ENCODE results near the gene CXCL14.

Gene CXCL14

GRCh38 chr5:135582099-135582781 is 3.4 kb upstream of the CXCL14 start:
- Histone ChIP-seq H3K4me3 (ENCODE audit: low read length) (no peak overlapping the region), H3K27me3 (replicated peaks; ENCODE audit: insufficient read depth, low read length) (peaks cover 16% of the 10 kb centered on the region)
- no peak for DNase-seq

DNA sequence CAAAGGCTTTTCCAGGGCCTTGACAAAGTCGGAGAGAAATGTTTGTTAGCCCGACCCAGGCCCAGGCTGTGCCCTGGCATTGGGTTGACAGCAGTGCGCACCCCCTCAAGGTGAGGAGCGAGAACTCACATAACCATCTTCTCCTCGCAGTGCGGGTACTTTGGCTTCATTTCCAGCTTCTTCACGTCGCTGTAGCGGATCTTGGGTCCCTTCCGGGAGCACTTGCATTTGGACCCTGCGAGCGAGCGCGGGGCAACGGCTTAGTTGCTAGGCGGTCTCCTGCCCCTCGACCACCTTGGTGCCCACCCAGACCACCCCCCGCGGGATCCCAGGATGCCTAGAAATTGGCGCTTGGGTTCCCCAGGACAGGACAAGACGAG is 496 bp downstream of the CXCL14 start:
- H3K9ac ChIP-seq (ENCODE audit: low read length) = no peak overlapping the region
- no peak for TF ChIP-seq EZH2phosphoT487 (IDR thresholded peaks at IDR 0.05; ENCODE audit: low read length)
- TF ChIP-seq, protein P1, sequence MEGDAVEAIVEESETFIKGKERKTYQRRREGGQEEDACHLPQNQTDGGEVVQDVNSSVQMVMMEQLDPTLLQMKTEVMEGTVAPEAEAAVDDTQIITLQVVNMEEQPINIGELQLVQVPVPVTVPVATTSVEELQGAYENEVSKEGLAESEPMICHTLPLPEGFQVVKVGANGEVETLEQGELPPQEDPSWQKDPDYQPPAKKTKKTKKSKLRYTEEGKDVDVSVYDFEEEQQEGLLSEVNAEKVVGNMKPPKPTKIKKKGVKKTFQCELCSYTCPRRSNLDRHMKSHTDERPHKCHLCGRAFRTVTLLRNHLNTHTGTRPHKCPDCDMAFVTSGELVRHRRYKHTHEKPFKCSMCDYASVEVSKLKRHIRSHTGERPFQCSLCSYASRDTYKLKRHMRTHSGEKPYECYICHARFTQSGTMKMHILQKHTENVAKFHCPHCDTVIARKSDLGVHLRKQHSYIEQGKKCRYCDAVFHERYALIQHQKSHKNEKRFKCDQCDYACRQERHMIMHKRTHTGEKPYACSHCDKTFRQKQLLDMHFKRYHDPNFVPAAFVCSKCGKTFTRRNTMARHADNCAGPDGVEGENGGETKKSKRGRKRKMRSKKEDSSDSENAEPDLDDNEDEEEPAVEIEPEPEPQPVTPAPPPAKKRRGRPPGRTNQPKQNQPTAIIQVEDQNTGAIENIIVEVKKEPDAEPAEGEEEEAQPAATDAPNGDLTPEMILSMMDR (IDR thresholded peaks at IDR 0.05; ENCODE audit: low read length) = no peak
- no peak for TF ChIP-seq EZH2 (optimal IDR thresholded peaks at IDR 0.05; ENCODE audit: low read depth, low read length)
- H2AFZ ChIP-seq (ENCODE audit: low read length) = no peak overlapping the region

More at GRCh38 chr5:135582099-135582781, 3.4 kb upstream of the CXCL14 start:
- no peak overlapping the region for H3K27ac ChIP-seq (ENCODE audit: low read length)
- no peak overlapping the region for H3K9ac ChIP-seq (ENCODE audit: low read length)
- TF ChIP-seq EZH2phosphoT487 (IDR thresholded peaks at IDR 0.05; ENCODE audit: low read length) = no peak
- TF ChIP-seq, protein P1 (IDR thresholded peaks at IDR 0.05; ENCODE audit: low read length) = no peak
- TF ChIP-seq EZH2 (optimal IDR thresholded peaks at IDR 0.05; ENCODE audit: low read depth, low read length) = no peak
- H3K4me2 ChIP-seq (ENCODE audit: low read depth, low read length) = no peak overlapping the region
- H2AFZ ChIP-seq (ENCODE audit: low read length) = no peak overlapping the region
- no peaks in the 10 kb centered on the region for H4K20me1 ChIP-seq (ENCODE audit: insufficient read depth, low read length)
- H3K4me1 ChIP-seq (ENCODE audit: low read length) = no peaks in the 10 kb centered on the region
- no peaks in the 10 kb centered on the region for H3K9me3 ChIP-seq (replicated peaks; ENCODE audit: insufficient read depth, low read length)
- no peaks in the 10 kb centered on the region for H3K79me2 ChIP-seq (ENCODE audit: low read length)
- H3K36me3 ChIP-seq (replicated peaks; ENCODE audit: insufficient read depth, low read length) = no peaks in the 10 kb centered on the region
- H3F3A ChIP-seq (ENCODE audit: insufficient read depth, low read length) = no peaks in the 10 kb centered on the region
- no peaks in the 10 kb centered on the region for H3K9me2 ChIP-seq (replicated peaks; ENCODE audit: insufficient read depth, low read length)

GRCh38 chr5:135577421-135577820 is 1.4 kb downstream of the CXCL14 start:
- Histone ChIP-seq H3K4me3 (ENCODE audit: low read length) (no peak overlapping the region), H3K36me3 (replicated peaks; ENCODE audit: insufficient read depth, low read length) (no peaks in the 10 kb centered on the region), H3K27ac (ENCODE audit: low read length) (no peak overlapping the region), H3K9me2 (replicated peaks; ENCODE audit: insufficient read depth, low read length) (no peaks in the 10 kb centered on the region), H3K9ac (ENCODE audit: low read length) (no peak overlapping the region), H3K27me3 (replicated peaks; ENCODE audit: insufficient read depth, low read length) (peaks cover 21% of the 10 kb centered on the region), H4K20me1 (ENCODE audit: insufficient read depth, low read length) (no peaks in the 10 kb centered on the region), H3F3A (ENCODE audit: insufficient read depth, low read length) (no peaks in the 10 kb centered on the region), H3K9me3 (replicated peaks; ENCODE audit: insufficient read depth, low read length) (no peaks in the 10 kb centered on the region), H3K79me2 (ENCODE audit: low read length) (no peaks in the 10 kb centered on the region), H3K4me2 (ENCODE audit: low read depth, low read length) (no peak overlapping the region), H2AFZ (ENCODE audit: low read length) (no peak overlapping the region), H3K4me1 (ENCODE audit: low read length) (no peaks in the 10 kb centered on the region)
- no peak for TF ChIP-seq EZH2 (optimal IDR thresholded peaks at IDR 0.05; ENCODE audit: low read depth, low read length)
- TF ChIP-seq, protein P1 (IDR thresholded peaks at IDR 0.05; ENCODE audit: low read length) = no peak
- no peak for DNase-seq

More for the DNA sequence above, 496 bp downstream of the CXCL14 start:
- H3K4me2 ChIP-seq (ENCODE audit: low read depth, low read length) = no peak overlapping the region
- no peaks in the 10 kb centered on the region for H3F3A ChIP-seq (ENCODE audit: insufficient read depth, low read length)
- no peak overlapping the region for H3K4me3 ChIP-seq (ENCODE audit: low read length)
- no peak for DNase-seq
- H3K79me2 ChIP-seq (ENCODE audit: low read length) = no peaks in the 10 kb centered on the region
- peaks cover 21% of the 10 kb centered on the region for H3K27me3 ChIP-seq (replicated peaks; ENCODE audit: insufficient read depth, low read length)
- no peaks in the 10 kb centered on the region for H3K36me3 ChIP-seq (replicated peaks; ENCODE audit: insufficient read depth, low read length)
- H4K20me1 ChIP-seq (ENCODE audit: insufficient read depth, low read length) = no peaks in the 10 kb centered on the region
- no peak overlapping the region for H3K27ac ChIP-seq (ENCODE audit: low read length)
- H3K9me2 ChIP-seq (replicated peaks; ENCODE audit: insufficient read depth, low read length) = no peaks in the 10 kb centered on the region
- no peaks in the 10 kb centered on the region for H3K9me3 ChIP-seq (replicated peaks; ENCODE audit: insufficient read depth, low read length)
- no peaks in the 10 kb centered on the region for H3K4me1 ChIP-seq (ENCODE audit: low read length)

Measured in MM.1S (cell line).